Right lobe of liver (tissue), 6 donors: ENCODE data around the gene SLC39A11. TPM values are rescaled to one million over a fixed set of nuclear protein-coding genes. Genes with fewer than 3 reads are reported as not detected.

Experiments used
- ATAC-seq, 4 donors: fragments of 200-7000 bp; cut with Tn5 transposase; one replicate each; pipeline ENCODE4 v1.9.1; 2020; ENCODE audit warnings: mild to moderate bottlenecking in 4 of 4, moderate library complexity in 4 of 4
- DNase-seq, 3 donors: peaks; one replicate each; pipeline ENCODE4 v3.0.0-alpha.2; 2020
- H3K27ac ChIP-seq, 3 donors: fragments of 200-600 bp; one replicate each; pipeline ENCODE4 v1.8.0; 2022
- H3K27me3 ChIP-seq, 2 donors: fragments of 200-600 bp; one replicate each; pipeline ENCODE4 v1.8.0; 2022
- H3K36me3 ChIP-seq, 4 donors: fragments of 200-600 bp; sonication (generic) in 1 of 4; one replicate each; pipeline versions ENCODE4 v1.5.1 to v1.8.0; 2017 to 2022; ENCODE audit warnings: control low read depth in 1 of 4
- H3K4me1 ChIP-seq, 4 donors: fragments of 200-600 bp; sonication (generic) in 1 of 4; one replicate each; pipeline versions ENCODE4 v1.5.1 to v1.8.0; 2017 to 2022; ENCODE audit warnings: control low read depth in 1 of 4
- H3K4me3 ChIP-seq, 3 donors: fragments of 200-600 bp; one replicate each; pipeline ENCODE4 v1.8.0; 2022
- H3K9me3 ChIP-seq, 4 donors: fragments of 200-600 bp; sonication (generic) in 1 of 4; one replicate each; pipeline versions ENCODE4 v1.5.1 to v1.8.0; 2017 to 2022; ENCODE audit warnings: control low read depth in 1 of 4
- POLR2A ChIP-seq: fragments of 450-650 bp; IDR thresholded peaks from one replicate; pipeline ENCODE4 v1.6.1; 2017; ENCODE audit warnings: antibody characterized with exemption, mild to moderate bottlenecking
- WGBS: methylation state at CpG from one replicate; pipeline ENCODE4 v1.1.6; 2018; ENCODE audit warnings: low coverage, low lambda C conversion rate; ENCODE audit not compliant: insufficient coverage; ENCODE audit errors: missing lambda C conversion rate; 5-methylcytosine and 5-hydroxymethylcytosine counted together
- intact Hi-C, 2 donors: fragments of 100-400 bp; cut with DNase I; formaldehyde crosslinking; loops; one replicate each; pipeline versions ENCODE4 v1.11.2 to v1.14.1; 2022
- total RNA-seq, 6 experiments: library from RNA; depleted of rRNA in 2 of 6; stranded (reverse); fragments of >200 nt in 2 of 6; fragmentation: NEBNext Ultra II Directional in 3 of 6; extraction: Animal tissue kit (Norgen Biotek cat#: 25700) in 3 of 6; gene quantifications; one replicate each; pipeline versions ENCODE4 v1.1.0 to v1.2.4, GENCODE V29; 2016 to 2023
- TF ChIP-seq, protein P1 (sequence below), 4 donors: fragments of 200-600 bp in 3 of 4; fragments of 450-650 bp in 1 of 4; IDR thresholded peaks; one replicate each; pipeline versions ENCODE4 v1.5.1 to v1.8.0; 2016 to 2022; ENCODE audit warnings: antibody characterized with exemption in 4 of 4, mild to moderate bottlenecking in 2 of 4
- donor health status: DM: no; HTN: yes; CAD: no.
- donor health status: DM: no; HTN: no; CAD: no.
- donor health status: DM: no; HTN: no; CAD: no.
- donor health status: DM: no; HTN: yes; CAD: no.
- donor health status: DM: no; HTN: yes; CAD: no.

Gene SLC39A11
- total RNA-seq, 6 experiments from 2014 or later: 25.4 to 49.6 (median 39.3) TPM

DNA sequence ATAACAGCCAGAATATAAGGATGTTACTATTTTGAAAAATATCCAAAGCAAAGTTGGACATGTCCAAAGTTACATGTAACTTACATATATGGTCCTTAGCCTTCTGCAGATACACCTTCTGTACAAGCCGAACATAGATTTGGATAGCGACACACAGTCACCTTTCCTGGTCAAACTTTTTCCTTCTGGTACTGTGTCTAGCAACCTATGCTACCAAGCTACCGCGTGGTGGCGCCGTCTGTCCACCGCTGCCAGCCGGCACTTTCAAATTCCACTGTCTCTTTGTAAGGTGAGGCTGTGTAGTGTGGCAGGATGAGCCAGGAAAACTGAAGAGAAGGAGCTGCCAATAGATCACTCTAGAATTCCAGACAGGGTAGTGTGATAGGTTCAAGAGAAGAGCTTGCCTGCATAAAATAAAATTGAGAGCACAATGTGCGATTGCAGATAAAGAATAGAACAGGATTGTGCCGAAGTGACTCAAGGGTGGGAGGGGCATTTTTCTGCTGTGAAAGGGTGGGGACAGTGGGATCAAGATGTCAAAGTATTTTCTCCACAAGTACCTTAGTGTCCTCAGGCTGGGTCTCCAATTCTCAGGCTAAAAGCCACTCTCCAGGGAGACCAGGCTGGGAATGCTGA, 366.9 kb downstream of the SLC39A11 start:
- Histone ChIP-seq H3K27me3 (no peaks in the 10 kb centered on the region), H3K4me1 (no peaks in the 10 kb centered on the region), H3K36me3 (no peaks in the 10 kb centered on the region), H3K4me3 (no peak overlapping the region), H3K27ac (no peak overlapping the region), H3K9me3 (no peaks in the 10 kb centered on the region)
- intact Hi-C loops: loop anchor here in 1 of 2 donors (10.0 kb wide), 1 partner anchor 459 kb away; no protein-coding TSS in a partner anchor
- TF ChIP-seq, protein P1, sequence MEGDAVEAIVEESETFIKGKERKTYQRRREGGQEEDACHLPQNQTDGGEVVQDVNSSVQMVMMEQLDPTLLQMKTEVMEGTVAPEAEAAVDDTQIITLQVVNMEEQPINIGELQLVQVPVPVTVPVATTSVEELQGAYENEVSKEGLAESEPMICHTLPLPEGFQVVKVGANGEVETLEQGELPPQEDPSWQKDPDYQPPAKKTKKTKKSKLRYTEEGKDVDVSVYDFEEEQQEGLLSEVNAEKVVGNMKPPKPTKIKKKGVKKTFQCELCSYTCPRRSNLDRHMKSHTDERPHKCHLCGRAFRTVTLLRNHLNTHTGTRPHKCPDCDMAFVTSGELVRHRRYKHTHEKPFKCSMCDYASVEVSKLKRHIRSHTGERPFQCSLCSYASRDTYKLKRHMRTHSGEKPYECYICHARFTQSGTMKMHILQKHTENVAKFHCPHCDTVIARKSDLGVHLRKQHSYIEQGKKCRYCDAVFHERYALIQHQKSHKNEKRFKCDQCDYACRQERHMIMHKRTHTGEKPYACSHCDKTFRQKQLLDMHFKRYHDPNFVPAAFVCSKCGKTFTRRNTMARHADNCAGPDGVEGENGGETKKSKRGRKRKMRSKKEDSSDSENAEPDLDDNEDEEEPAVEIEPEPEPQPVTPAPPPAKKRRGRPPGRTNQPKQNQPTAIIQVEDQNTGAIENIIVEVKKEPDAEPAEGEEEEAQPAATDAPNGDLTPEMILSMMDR (IDR thresholded peaks at IDR 0.05): peak; percentile 70 to 87 (median 86)
- TF ChIP-seq POLR2A: no peak
- ATAC-seq: peak; percentile 85 to 93 (median 90)
- WGBS: 18% methylated on average over 10 of the region's 10 CpGs
- DNase-seq: peak; percentile 59 to 69 (median 67)

DNA sequence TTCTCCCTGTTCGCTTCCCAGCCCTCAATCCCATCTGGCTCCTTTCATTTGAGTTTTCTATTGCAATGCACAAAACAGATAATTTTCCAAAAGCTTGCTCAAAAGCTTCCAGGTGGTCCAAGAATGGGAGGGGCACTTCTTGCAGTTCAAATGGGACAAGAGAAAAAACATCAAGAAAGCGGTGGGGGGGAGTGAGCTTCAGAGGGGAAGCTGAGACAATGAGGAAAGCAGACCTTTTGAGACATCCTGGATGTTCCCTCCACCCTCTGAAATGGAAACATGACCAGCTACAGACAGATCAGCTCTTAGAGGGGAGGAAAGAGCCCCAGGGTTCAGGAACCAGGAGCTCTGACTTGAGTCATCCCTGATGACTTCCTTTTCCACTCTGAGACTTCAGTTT, 368.2 kb downstream of the SLC39A11 start:
- ATAC-seq (no peak), DNase-seq (no peak)
- Histone ChIP-seq H3K27me3 (no peaks in the 10 kb centered on the region), H3K36me3 (no peaks in the 10 kb centered on the region), H3K9me3 (no peaks in the 10 kb centered on the region), H3K4me1 (no peaks in the 10 kb centered on the region), H3K27ac (no peak overlapping the region), H3K4me3 (no peak overlapping the region)
- intact Hi-C loops: loop anchor here in 1 of 2 donors (10.0 kb wide), 1 partner anchor 461 kb away; no protein-coding TSS in a partner anchor
- WGBS: 88% methylated on average over 2 of the region's 2 CpGs
- TF ChIP-seq POLR2A: no peak
- TF ChIP-seq, protein P1 (IDR thresholded peaks at IDR 0.05): no peak

DNA sequence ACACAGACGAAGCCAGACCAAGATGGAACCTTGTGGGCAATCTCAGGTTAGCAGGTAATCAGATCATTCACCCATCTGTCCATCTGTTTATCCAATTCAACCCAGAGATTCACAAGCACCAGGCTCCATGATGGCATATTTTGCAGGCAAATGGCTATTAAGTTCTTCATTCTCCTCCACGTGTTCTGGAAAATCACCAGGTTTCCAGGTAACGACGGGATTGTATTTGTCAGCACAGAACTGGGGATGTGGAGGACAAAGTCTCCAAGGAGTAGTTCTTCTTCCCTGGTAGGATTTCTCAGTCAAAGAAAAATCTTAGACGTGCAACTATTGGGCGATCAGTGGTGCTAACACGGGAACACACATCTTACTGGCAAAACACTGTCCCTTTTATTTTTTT, 368.8 kb downstream of the SLC39A11 start:
- no peak for ATAC-seq
- intact Hi-C loops: loop anchor here in 1 of 2 donors (10.0 kb wide), 1 partner anchor 461 kb away; no protein-coding TSS in a partner anchor
- H3K36me3 ChIP-seq: no peaks in the 10 kb centered on the region
- no peak for DNase-seq
- H3K9me3 ChIP-seq: no peaks in the 10 kb centered on the region
- H3K27me3 ChIP-seq: no peaks in the 10 kb centered on the region
- 81% methylated on average over 7 of the region's 7 CpGs for WGBS
- no peak for TF ChIP-seq POLR2A
- TF ChIP-seq, protein P1 (IDR thresholded peaks at IDR 0.05): no peak
- no peaks in the 10 kb centered on the region for H3K4me1 ChIP-seq
- H3K4me3 ChIP-seq: no peak overlapping the region
- H3K27ac ChIP-seq: no peak overlapping the region

DNA sequence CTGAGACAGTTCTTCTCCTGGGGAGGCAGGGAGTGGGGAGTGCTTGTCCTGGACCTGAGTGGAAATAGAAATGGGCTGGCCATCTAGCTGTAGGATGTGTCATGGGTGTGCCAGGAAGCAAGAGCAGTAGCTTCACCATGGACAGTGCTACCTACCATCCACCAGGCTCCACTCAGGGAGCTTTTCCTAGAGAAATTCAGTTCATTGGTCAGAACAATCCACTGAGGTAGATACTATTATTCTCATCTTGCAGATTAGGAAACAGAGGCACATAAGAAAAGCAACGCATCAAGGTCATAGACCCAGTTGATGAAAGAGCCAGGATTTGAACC, 372.0 kb downstream of the SLC39A11 start:
- ATAC-seq: no peak
- WGBS: 100% methylated on average over 1 of the region's 1 CpG
- H3K4me1 ChIP-seq: no peaks in the 10 kb centered on the region
- no peak overlapping the region for H3K27ac ChIP-seq
- no peaks in the 10 kb centered on the region for H3K9me3 ChIP-seq
- H3K27me3 ChIP-seq: no peaks in the 10 kb centered on the region
- TF ChIP-seq, protein P1 (IDR thresholded peaks at IDR 0.05): no peak
- TF ChIP-seq POLR2A: no peak
- H3K4me3 ChIP-seq: no peak overlapping the region
- intact Hi-C loops: loop anchor here in 1 of 2 donors (10.0 kb wide), 1 partner anchor 464 kb away; no protein-coding TSS in a partner anchor
- no peak for DNase-seq
- H3K36me3 ChIP-seq: no peaks in the 10 kb centered on the region
